ENCODE results near the gene ATP2A3. TPM values are rescaled to one million over a fixed set of nuclear protein-coding genes. Genes with fewer than 3 reads are reported as not detected.

ATP2A3 gene
- total and polyA plus RNA-seq, 3 experiments from 2014 or later, result 105 to 111 (median 108) TPM

DNA sequence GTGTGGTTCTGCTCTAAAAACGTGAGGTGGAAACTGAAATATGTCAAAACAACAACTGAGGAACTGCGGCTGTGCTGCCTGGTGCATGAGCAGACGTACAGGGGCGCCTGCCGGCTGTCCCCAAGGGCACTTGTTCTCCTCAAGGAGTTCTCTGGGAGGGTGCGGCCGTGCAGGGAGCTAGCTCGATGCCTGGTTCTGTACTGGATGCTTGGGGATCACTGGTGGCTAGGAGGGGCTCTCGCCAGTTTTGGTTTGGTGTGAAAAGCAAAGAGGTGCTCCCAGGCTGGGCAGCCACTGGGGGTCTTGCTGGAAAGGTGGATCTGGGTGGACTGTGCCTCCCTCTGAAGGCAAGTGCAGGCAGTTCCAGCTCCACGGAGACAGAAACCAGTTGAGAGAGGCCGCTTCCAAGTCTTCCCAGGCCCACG lies 41.9 kb upstream of the ATP2A3 start:
- Mint-ChIP-seq H3K27ac (peak overlapping the region in 2 of 8 donors; percentile 20 to 63), H3K4me3 (no peak overlapping the region), H3K9me3 (no peaks in the 10 kb centered on the region), H3K4me1 (peaks cover 2 to 10% (median 7%) of the 10 kb centered on the region in 3 donors), H3K27me3 (no peaks in the 10 kb centered on the region), H3K36me3 (peaks cover 2 to 55% (median 4%) of the 10 kb centered on the region in 3 donors)
- H3K27ac ChIP-seq (ENCODE audit: low read depth, low read length), result no peak overlapping the region
- ChIA-PET POLR2A (no interaction called here), CTCF (interaction anchor here (1.3 to 4.4 kb wide), 3 partner anchors 41 to 92 kb away, joined by 4 to 61 read pairs (median 6); partner anchors contain the start of genes ATP2A3 and P2RX1)
- no peak overlapping the region for H3K4me3 ChIP-seq (ENCODE audit: low read length)
- peaks cover 6% of the 10 kb centered on the region for H3K4me1 ChIP-seq (ENCODE audit: insufficient read depth, low read length)
- H3K36me3 ChIP-seq (ENCODE audit: insufficient read depth, low read length), result peaks cover 31% of the 10 kb centered on the region
- DNase-seq, result no peak
- no peaks in the 10 kb centered on the region for H3K9me3 ChIP-seq (ENCODE audit: low read length)
- no peaks in the 10 kb centered on the region for H3K27me3 ChIP-seq (ENCODE audit: insufficient read depth, low read length, poor library complexity, severe bottlenecking)

DNA sequence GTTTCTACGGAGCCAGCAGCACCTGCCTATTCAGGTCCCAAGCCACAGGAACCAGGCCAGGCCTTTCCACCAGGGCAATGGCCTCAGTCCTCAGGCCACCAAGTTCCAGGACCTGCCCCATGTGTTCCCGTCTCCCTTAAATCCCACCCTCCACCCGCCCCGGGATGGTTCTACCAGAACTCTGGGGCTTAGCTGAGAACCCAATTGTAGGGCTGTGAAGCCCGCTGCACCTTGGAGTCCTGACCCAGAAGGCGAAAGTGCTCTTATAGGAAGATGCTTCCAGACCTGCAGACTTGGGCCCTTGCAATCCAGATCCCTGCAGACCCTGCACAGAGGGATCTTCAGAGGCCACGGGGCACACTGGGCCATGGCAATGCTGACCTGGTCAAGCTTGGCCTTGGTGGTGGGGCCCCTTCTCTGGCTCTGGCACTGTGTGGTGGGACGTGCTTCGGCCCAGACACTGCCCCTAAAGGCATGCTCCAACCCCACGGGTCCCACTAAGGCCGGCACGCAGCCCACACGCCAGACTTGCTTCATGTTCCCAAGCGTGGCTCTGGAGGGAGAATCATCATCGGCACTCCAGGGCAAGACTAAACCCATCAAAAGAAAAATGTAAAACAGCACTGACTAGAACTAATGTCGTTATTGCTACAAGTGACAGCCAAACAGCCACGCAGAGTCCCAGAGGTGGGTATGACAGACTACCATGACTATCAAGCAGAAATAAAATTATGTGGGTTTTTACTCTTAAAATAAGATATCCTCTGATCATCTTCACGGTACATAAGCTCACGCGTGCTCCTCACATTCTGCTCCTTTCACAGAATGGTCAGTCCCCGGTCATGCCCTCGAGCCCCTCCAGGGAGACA lies 41.3 kb upstream of the ATP2A3 start:
- Mint-ChIP-seq H3K27ac (peak overlapping the region in 3 of 8 donors; percentile 20 to 97 (median 89)), H3K9me3 (no peaks in the 10 kb centered on the region), H3K27me3 (no peaks in the 10 kb centered on the region), H3K36me3 (peaks cover 2 to 50% (median 4%) of the 10 kb centered on the region in 3 donors), H3K4me3 (no peak overlapping the region), H3K4me1 (peaks cover 2 to 10% (median 7%) of the 10 kb centered on the region in 3 donors)
- H3K27ac ChIP-seq (ENCODE audit: low read depth, low read length), result no peak overlapping the region
- no peak for DNase-seq
- H3K4me1 ChIP-seq (ENCODE audit: insufficient read depth, low read length), result peaks cover 6% of the 10 kb centered on the region
- ChIA-PET POLR2A (no interaction called here), CTCF (interaction anchor here (0.9 to 4.4 kb wide), 11 partner anchors 21 to 91 kb away, joined by 3 to 61 read pairs (median 4); partner anchors contain the start of genes ATP2A3 and P2RX1)
- H3K4me3 ChIP-seq (ENCODE audit: low read length), result no peak overlapping the region
- H3K9me3 ChIP-seq (ENCODE audit: low read length), result no peaks in the 10 kb centered on the region
- no peaks in the 10 kb centered on the region for H3K27me3 ChIP-seq (ENCODE audit: insufficient read depth, low read length, poor library complexity, severe bottlenecking)
- peaks cover 31% of the 10 kb centered on the region for H3K36me3 ChIP-seq (ENCODE audit: insufficient read depth, low read length)

DNA sequence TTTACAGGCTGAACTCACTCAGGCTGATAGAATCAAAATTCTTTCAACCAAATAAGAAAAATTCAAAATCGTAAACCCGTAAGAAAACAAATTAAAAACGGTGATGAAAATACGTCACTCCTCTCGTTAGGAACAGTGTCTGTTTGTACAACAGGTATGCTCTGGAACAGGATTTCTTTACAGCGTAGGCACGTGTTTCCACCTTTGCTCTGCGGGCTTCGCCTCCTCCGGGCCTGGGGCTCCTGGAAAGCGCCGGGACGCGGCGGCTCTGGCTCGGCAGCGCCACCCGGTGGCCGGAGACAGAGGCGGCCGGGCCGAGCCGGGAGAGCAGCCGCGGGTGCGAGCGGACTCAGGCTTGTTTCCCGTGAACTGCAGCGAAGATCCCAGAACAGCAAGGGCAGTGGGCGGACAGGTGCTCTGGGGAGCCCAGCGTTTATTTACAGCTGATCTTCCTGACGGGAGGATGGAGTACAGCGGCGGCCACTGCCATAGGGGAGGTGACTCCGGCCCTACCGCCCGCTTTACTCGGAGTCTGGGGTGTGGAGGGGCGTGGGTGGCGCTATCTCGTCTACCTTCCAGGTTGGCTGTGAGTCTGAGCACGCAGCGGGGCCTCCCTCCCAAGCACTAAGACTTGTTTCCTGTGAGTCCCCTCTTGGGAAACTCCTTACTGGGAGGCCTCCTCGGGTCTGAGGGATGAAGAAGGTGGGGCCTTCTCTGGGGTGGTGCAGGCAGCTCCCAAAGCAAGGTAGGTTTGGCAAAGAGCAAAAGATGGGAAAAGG lies 40.5 kb upstream of the ATP2A3 start:
- peaks cover 30% of the 10 kb centered on the region for H3K36me3 ChIP-seq (ENCODE audit: insufficient read depth, low read length)
- H3K9me3 Mint-ChIP-seq, result no peaks in the 10 kb centered on the region
- H3K27me3 ChIP-seq (ENCODE audit: insufficient read depth, low read length, poor library complexity, severe bottlenecking), result no peaks in the 10 kb centered on the region
- peak overlapping the region in 2 of 8 donors; percentile 89 to 97 for H3K27ac Mint-ChIP-seq
- no peaks in the 10 kb centered on the region for H3K9me3 ChIP-seq (ENCODE audit: low read length)
- POLR2A ChIA-PET, result no interaction called here
- H3K27ac ChIP-seq (ENCODE audit: low read depth, low read length), result no peak overlapping the region
- peaks cover 2 to 10% (median 7%) of the 10 kb centered on the region in 3 donors for H3K4me1 Mint-ChIP-seq
- no peak overlapping the region for H3K4me3 Mint-ChIP-seq
- H3K4me3 ChIP-seq (ENCODE audit: low read length), result no peak overlapping the region
- CTCF ChIA-PET, result interaction anchor here (0.7 to 4.4 kb wide), 17 partner anchors 12 to 107 kb away, joined by 3 to 61 read pairs (median 4); partner anchors contain the start of genes ATP2A3 and P2RX1
- peaks cover 6% of the 10 kb centered on the region for H3K4me1 ChIP-seq (ENCODE audit: insufficient read depth, low read length)
- peak; percentile 42 to 63 (median 46) for DNase-seq
- H3K27me3 Mint-ChIP-seq, result no peaks in the 10 kb centered on the region
- peaks cover 2 to 44% (median 4%) of the 10 kb centered on the region in 3 donors for H3K36me3 Mint-ChIP-seq

- peaks cover 21% of the 10 kb centered on the region for H3K36me3 ChIP-seq (ENCODE audit: insufficient read depth, low read length)
- no peak for DNase-seq
- Mint-ChIP-seq H3K4me3 (no peak overlapping the region), H3K36me3 (peaks cover 2 to 35% (median 4%) of the 10 kb centered on the region in 3 donors), H3K27ac (no peak overlapping the region), H3K27me3 (no peaks in the 10 kb centered on the region), H3K9me3 (no peaks in the 10 kb centered on the region), H3K4me1 (peaks cover 2 to 10% (median 7%) of the 10 kb centered on the region in 3 donors)
- ChIA-PET POLR2A (no interaction called here), CTCF (interaction anchor here (0.7 to 5.9 kb wide), 12 partner anchors 11 to 106 kb away, joined by 3 to 61 read pairs (median 5); partner anchors contain the start of genes ATP2A3 and P2RX1)
- H3K27ac ChIP-seq (ENCODE audit: low read depth, low read length), result no peak overlapping the region
- H3K9me3 ChIP-seq (ENCODE audit: low read length), result no peaks in the 10 kb centered on the region
- H3K4me1 ChIP-seq (ENCODE audit: insufficient read depth, low read length), result peaks cover 6% of the 10 kb centered on the region
- no peaks in the 10 kb centered on the region for H3K27me3 ChIP-seq (ENCODE audit: insufficient read depth, low read length, poor library complexity, severe bottlenecking)
- H3K4me3 ChIP-seq (ENCODE audit: low read length), result no peak overlapping the region
Measured at GRCh38 chr17:4003501-4004421, 39.5 kb upstream of the ATP2A3 start.

DNA sequence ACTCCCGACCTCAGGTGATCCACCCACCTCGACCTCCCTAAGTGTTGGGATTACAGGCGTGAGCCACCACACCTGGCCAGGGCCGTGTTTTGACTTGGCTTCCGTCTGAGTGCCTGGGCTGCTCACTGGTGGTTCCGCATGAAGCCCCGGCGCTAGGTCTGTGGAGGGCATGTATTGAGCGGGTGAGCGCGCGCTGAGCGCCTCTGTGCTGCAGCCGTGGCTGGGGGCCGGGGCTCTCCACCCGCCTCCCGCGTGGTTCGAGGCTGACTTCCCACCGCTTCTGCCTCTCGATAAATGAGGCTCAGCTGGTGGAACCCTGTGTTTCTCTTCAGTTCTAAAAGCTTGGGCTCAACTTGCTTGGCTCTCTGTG lies 38.9 kb upstream of the ATP2A3 start:
- Mint-ChIP-seq H3K27me3 (no peaks in the 10 kb centered on the region), H3K4me1 (peaks cover 2 to 10% (median 7%) of the 10 kb centered on the region in 3 donors), H3K4me3 (no peak overlapping the region), H3K27ac (peak overlapping the region in 1 of 8 donors; percentile 21), H3K9me3 (no peaks in the 10 kb centered on the region), H3K36me3 (peaks cover 2 to 29% (median 4%) of the 10 kb centered on the region in 3 donors)
- H3K27me3 ChIP-seq (ENCODE audit: insufficient read depth, low read length, poor library complexity, severe bottlenecking), result no peaks in the 10 kb centered on the region
- no peak for DNase-seq
- CTCF ChIA-PET, result interaction anchor here (0.6 to 5.9 kb wide), 3 partner anchors 23 to 1414 kb away, joined by 3 to 26 read pairs (median 6); no protein-coding TSS in a partner anchor
- POLR2A ChIA-PET, result no interaction called here
- no peaks in the 10 kb centered on the region for H3K9me3 ChIP-seq (ENCODE audit: low read length)
- H3K36me3 ChIP-seq (ENCODE audit: insufficient read depth, low read length), result peaks cover 15% of the 10 kb centered on the region
- H3K27ac ChIP-seq (ENCODE audit: low read depth, low read length), result no peak overlapping the region
- H3K4me3 ChIP-seq (ENCODE audit: low read length), result no peak overlapping the region
- peaks cover 6% of the 10 kb centered on the region for H3K4me1 ChIP-seq (ENCODE audit: insufficient read depth, low read length)

GRCh38 chr17:4001048-4001590 lies 36.9 kb upstream of the ATP2A3 start:
- CTCF ChIA-PET, result interaction anchor here (5.9 kb wide), 1 partner anchor 87 kb away, joined by 26 read pairs; no protein-coding TSS in a partner anchor
- H3K4me1 ChIP-seq (ENCODE audit: insufficient read depth, low read length), result peaks cover 6% of the 10 kb centered on the region
- H3K4me3 ChIP-seq (ENCODE audit: low read length), result no peak overlapping the region
- no peaks in the 10 kb centered on the region for H3K9me3 ChIP-seq (ENCODE audit: low read length)
- H3K9me3 Mint-ChIP-seq, result peaks cover 0 to 2% (median 0%) of the 10 kb centered on the region in 5 donors
- peaks cover 6% of the 10 kb centered on the region for H3K36me3 ChIP-seq (ENCODE audit: insufficient read depth, low read length)
- POLR2A ChIA-PET, result no interaction called here
- H3K4me1 Mint-ChIP-seq, result peaks cover 2 to 10% (median 7%) of the 10 kb centered on the region in 3 donors
- peaks cover 4 to 5% of the 10 kb centered on the region in 2 donors for H3K27me3 Mint-ChIP-seq
- H3K27me3 ChIP-seq (ENCODE audit: insufficient read depth, low read length, poor library complexity, severe bottlenecking), result no peaks in the 10 kb centered on the region
- peaks cover 0 to 9% (median 2%) of the 10 kb centered on the region in 3 donors for H3K36me3 Mint-ChIP-seq
- H3K27ac ChIP-seq (ENCODE audit: low read depth, low read length), result no peak overlapping the region
- peak overlapping the region in 2 of 7 donors; percentile 26 to 37 for H3K4me3 Mint-ChIP-seq
- DNase-seq, result no peak
- H3K27ac Mint-ChIP-seq, result peak overlapping the region in 2 of 8 donors; percentile 67 to 70

DNA sequence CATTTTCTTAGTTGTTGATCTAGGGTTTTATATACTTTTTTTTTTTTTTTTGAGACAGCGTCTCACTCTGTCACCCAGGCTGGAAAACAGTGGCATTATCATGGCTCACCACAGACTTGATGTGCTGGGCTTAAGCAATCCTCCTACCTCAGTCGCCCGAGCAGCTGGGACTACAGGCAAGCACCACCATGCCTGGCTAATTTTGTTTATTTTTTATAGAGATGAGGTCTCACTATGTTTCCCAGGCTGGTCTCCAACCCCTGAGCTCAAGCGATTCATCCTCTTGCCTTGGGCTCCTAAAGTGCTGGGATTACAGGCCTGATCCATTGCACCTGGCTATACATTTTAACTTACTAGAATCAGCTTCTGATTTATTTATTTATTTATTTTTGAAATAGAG lies 34.2 kb upstream of the ATP2A3 start:
- H3K27ac Mint-ChIP-seq, result no peak overlapping the region
- Histone ChIP-seq H3K36me3 (ENCODE audit: insufficient read depth, low read length) (no peaks in the 10 kb centered on the region), H3K4me3 (ENCODE audit: low read length) (no peak overlapping the region), H3K9me3 (ENCODE audit: low read length) (no peaks in the 10 kb centered on the region), H3K4me1 (ENCODE audit: insufficient read depth, low read length) (no peaks in the 10 kb centered on the region), H3K27ac (ENCODE audit: low read depth, low read length) (no peak overlapping the region), H3K27me3 (ENCODE audit: insufficient read depth, low read length, poor library complexity, severe bottlenecking) (no peaks in the 10 kb centered on the region)
- CTCF ChIA-PET, result interaction anchor here (0.9 to 5.9 kb wide), 3 partner anchors 33 to 135 kb away, joined by 3 to 26 read pairs (median 4); partner anchors contain the start of gene ATP2A3
- no peaks in the 10 kb centered on the region for H3K4me1 Mint-ChIP-seq
- POLR2A ChIA-PET, result no interaction called here
- peaks cover 13 to 17% of the 10 kb centered on the region in 2 donors for H3K27me3 Mint-ChIP-seq
- H3K36me3 Mint-ChIP-seq, result peaks cover 0 to 10% (median 0%) of the 10 kb centered on the region in 3 donors
- H3K9me3 Mint-ChIP-seq, result peaks cover 0 to 13% (median 4%) of the 10 kb centered on the region in 5 donors
- no peak for DNase-seq
- no peak overlapping the region for H3K4me3 Mint-ChIP-seq

Measured in CD8-positive, alpha-beta memory T cell (primary cell).